ENCODE measurements around the gene WNT7B.

Gene WNT7B

GRCh38 chr22:45872659-45873263 is 104.2 kb downstream of the WNT7B start:
- DNase-seq (ENCODE audit: low spot score): no peak

GRCh38 chr22:45871721-45872120 is 105.2 kb downstream of the WNT7B start:
- DNase-seq (ENCODE audit: low spot score): no peak
